ENCODE results near the gene CXCL10. TPM values are rescaled to one million over a fixed set of nuclear protein-coding genes. Genes with fewer than 3 reads are reported as not detected.

CXCL10 gene
- total RNA-seq, 1 donor from 2014 or later: not detected

DNA sequence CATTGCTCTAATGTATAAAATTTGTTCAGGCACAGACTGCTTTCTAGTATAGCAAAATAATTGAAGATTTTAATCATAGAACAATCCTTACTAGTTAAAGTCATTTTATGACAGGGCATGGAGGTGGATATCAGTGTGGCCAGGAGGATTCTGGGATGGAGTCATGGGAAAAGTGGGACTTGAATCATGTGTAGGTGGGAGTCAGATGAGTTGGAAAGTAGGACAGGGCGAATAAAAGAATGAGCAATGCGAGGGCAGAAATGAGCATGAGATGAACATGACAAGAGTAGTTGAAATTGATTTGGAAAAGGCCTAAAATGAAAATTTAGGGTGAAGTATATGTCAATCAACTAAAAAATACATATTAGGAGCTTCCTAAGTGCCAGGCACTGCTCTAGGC is 25.4 kb downstream of the CXCL10 start:
- Histone ChIP-seq H3K9me3 (no peaks in the 10 kb centered on the region), H3K4me1 (no peaks in the 10 kb centered on the region), H3K27ac (no peak overlapping the region), H3K36me3 (no peaks in the 10 kb centered on the region), H3K4me3 (no peak overlapping the region), H3K27me3 (no peaks in the 10 kb centered on the region)
- TF ChIP-seq, protein P1, sequence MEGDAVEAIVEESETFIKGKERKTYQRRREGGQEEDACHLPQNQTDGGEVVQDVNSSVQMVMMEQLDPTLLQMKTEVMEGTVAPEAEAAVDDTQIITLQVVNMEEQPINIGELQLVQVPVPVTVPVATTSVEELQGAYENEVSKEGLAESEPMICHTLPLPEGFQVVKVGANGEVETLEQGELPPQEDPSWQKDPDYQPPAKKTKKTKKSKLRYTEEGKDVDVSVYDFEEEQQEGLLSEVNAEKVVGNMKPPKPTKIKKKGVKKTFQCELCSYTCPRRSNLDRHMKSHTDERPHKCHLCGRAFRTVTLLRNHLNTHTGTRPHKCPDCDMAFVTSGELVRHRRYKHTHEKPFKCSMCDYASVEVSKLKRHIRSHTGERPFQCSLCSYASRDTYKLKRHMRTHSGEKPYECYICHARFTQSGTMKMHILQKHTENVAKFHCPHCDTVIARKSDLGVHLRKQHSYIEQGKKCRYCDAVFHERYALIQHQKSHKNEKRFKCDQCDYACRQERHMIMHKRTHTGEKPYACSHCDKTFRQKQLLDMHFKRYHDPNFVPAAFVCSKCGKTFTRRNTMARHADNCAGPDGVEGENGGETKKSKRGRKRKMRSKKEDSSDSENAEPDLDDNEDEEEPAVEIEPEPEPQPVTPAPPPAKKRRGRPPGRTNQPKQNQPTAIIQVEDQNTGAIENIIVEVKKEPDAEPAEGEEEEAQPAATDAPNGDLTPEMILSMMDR (IDR thresholded peaks at IDR 0.05): no peak
- DNase-seq (ENCODE audit: low spot score in 2 of 2): no peak
- intact Hi-C loops (cut with DNase I): loop anchor here (10.0 kb wide), 1 partner anchor 323 kb away; the partner anchor contains the start of gene G3BP2

GRCh38 chr4:75997081-75997480 is 26.2 kb downstream of the CXCL10 start:
- no peaks in the 10 kb centered on the region for H3K36me3 ChIP-seq
- no peaks in the 10 kb centered on the region for H3K4me1 ChIP-seq
- no peaks in the 10 kb centered on the region for H3K9me3 ChIP-seq
- DNase-seq (ENCODE audit: low spot score in 2 of 2): no peak
- no peaks in the 10 kb centered on the region for H3K27me3 ChIP-seq
- H3K27ac ChIP-seq: no peak overlapping the region
- no peak overlapping the region for H3K4me3 ChIP-seq
- TF ChIP-seq, protein P1 (IDR thresholded peaks at IDR 0.05): no peak
- intact Hi-C loops (cut with DNase I): loop anchor here (10.0 kb wide), 1 partner anchor 322 kb away; the partner anchor contains the start of gene G3BP2

DNA sequence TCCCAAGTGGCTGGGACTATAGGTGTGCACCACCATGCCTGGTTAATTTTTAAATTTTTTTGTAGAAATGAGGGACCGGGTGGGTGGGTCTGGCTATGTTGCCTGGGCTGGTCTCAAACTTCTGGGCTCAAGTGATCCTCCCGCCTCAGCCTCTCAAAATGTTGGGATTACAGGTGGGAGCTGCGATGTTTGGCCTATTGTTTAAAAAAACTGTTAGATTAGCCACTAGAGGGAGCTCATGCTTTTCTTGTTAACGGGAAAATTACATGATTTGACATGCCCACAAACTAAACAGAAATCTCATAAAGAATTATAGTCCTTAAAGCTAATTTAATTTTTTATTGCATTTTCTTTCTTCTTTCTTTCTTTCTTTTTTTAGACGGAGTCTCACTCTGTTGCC is 27.6 kb downstream of the CXCL10 start:
- TF ChIP-seq, protein P1 (IDR thresholded peaks at IDR 0.05): peak; percentile 37 to 72 (median 54)
- Histone ChIP-seq H3K27ac (no peak overlapping the region), H3K36me3 (no peaks in the 10 kb centered on the region), H3K9me3 (no peaks in the 10 kb centered on the region), H3K27me3 (no peaks in the 10 kb centered on the region), H3K4me1 (no peaks in the 10 kb centered on the region), H3K4me3 (no peak overlapping the region)
- DNase-seq (ENCODE audit: low spot score in 2 of 2): no peak
- intact Hi-C loops (cut with DNase I): loop anchor here (10.0 kb wide), 1 partner anchor 321 kb away; the partner anchor contains the start of gene G3BP2

GRCh38 chr4:75992462-75992861 is 30.8 kb downstream of the CXCL10 start:
- intact Hi-C loops (cut with DNase I): loop anchor here (5.0 to 10.0 kb wide), 2 partner anchors 220 to 318 kb away; partner anchors contain the start of genes G3BP2 and SCARB2
- H3K4me3 ChIP-seq: no peak overlapping the region
- H3K4me1 ChIP-seq: peaks cover 0 to 5% of the 10 kb centered on the region in 2 donors
- H3K36me3 ChIP-seq: no peaks in the 10 kb centered on the region
- TF ChIP-seq, protein P1 (IDR thresholded peaks at IDR 0.05): no peak
- no peak for DNase-seq (ENCODE audit: low spot score in 2 of 2)
- no peak overlapping the region for H3K27ac ChIP-seq
- H3K27me3 ChIP-seq: no peaks in the 10 kb centered on the region
- no peaks in the 10 kb centered on the region for H3K9me3 ChIP-seq

GRCh38 chr4:75989846-75990528 is 33.3 kb downstream of the CXCL10 start:
- Histone ChIP-seq H3K27me3 (no peaks in the 10 kb centered on the region), H3K27ac (peak overlapping the region; percentile 65 to 68), H3K36me3 (no peaks in the 10 kb centered on the region), H3K4me1 (peaks cover 0 to 5% of the 10 kb centered on the region in 2 donors), H3K9me3 (no peaks in the 10 kb centered on the region), H3K4me3 (peak overlapping the region; percentile 67 to 80)
- DNase-seq (ENCODE audit: low spot score in 2 of 2): no peak
- intact Hi-C loops (cut with DNase I): loop anchor here (2.0 to 10.0 kb wide), 6 partner anchors 49 to 1873 kb away; partner anchors contain the start of genes G3BP2, MRPL1, NAAA and NUP54
- TF ChIP-seq, protein P1 (IDR thresholded peaks at IDR 0.05): no peak

All from ascending aorta (tissue), 2 donors.